Erythroblast (primary cell): ENCODE data around the gene SLC12A2.

ENCODE experiments used
- GATA1 ChIP-seq: IDR thresholded peaks from 2 replicates; pipeline ENCODE4 v1.6.1; 2011; ENCODE audit warnings: low read depth, mild to moderate bottlenecking, control low read depth, low read length, moderate library complexity
- POLR2A ChIP-seq: IDR thresholded peaks from 2 replicates; pipeline ENCODE4 v1.6.1; 2011; ENCODE audit warnings: mild to moderate bottlenecking, low read length

GRCh38 chr5:128154943-128155342 is 71.4 kb downstream of the SLC12A2 start:
- TF ChIP-seq POLR2A (no peak), GATA1 (no peak)
